Stimulated activated CD4-positive, alpha-beta T cell treated with anti-CD3 and anti-CD28 coated beads, Interleukin-2, amount 100 ng/mL, for 4 hours (primary cell): ENCODE results near the gene STAT4.
A peak's percentile ranks its signal among the peaks of the same experiment; 100 is the strongest.

Source experiments
- DNase-seq: peaks from one replicate; pipeline ENCODE4 v3.0.0-alpha.2; 2020; ENCODE audit warnings: low read depth

The STAT4 gene

GRCh38 chr2:191145769-191146471 lies 4.9 kb downstream of the STAT4 start:
- no peak for DNase-seq

GRCh38 chr2:191144217-191144616 lies 6.6 kb downstream of the STAT4 start:
- no peak for DNase-seq

- DNase-seq, result no peak
These were observed 7.0 kb downstream of the STAT4 start for GRCh38 chr2:191143791-191144190.

- DNase-seq, result no peak
These were observed 21.9 kb downstream of the STAT4 start for GRCh38 chr2:191128911-191129304.

- DNase-seq, result no peak
These were observed 22.5 kb downstream of the STAT4 start for GRCh38 chr2:191128172-191128910.

GRCh38 chr2:191127235-191127634 lies 23.6 kb downstream of the STAT4 start:
- no peak for DNase-seq

- DNase-seq, result no peak
These were observed 24.3 kb downstream of the STAT4 start for GRCh38 chr2:191126386-191127085.

GRCh38 chr2:191125646-191126045 lies 25.1 kb downstream of the STAT4 start:
- DNase-seq, result no peak

GRCh38 chr2:191122638-191123294 lies 28.0 kb downstream of the STAT4 start:
- DNase-seq, result no peak

GRCh38 chr2:191117341-191117740 lies 33.5 kb downstream of the STAT4 start:
- DNase-seq, result no peak

- DNase-seq, result no peak
These were observed 35.0 kb downstream of the STAT4 start for GRCh38 chr2:191115804-191116203.

GRCh38 chr2:191115391-191115790 lies 35.4 kb downstream of the STAT4 start:
- peak; percentile 49 for DNase-seq

GRCh38 chr2:191114403-191114886 lies 36.3 kb downstream of the STAT4 start:
- DNase-seq, result peak; percentile 7

GRCh38 chr2:191113761-191114160 lies 37.0 kb downstream of the STAT4 start:
- no peak for DNase-seq

- DNase-seq, result no peak
These were observed 38.3 kb downstream of the STAT4 start for GRCh38 chr2:191112448-191112901.

- no peak for DNase-seq
These were observed 40.9 kb downstream of the STAT4 start for GRCh38 chr2:191109888-191110287.

- no peak for DNase-seq
These were observed 42.5 kb downstream of the STAT4 start for GRCh38 chr2:191108331-191108730.

- DNase-seq, result no peak
These were observed 45.7 kb downstream of the STAT4 start for GRCh38 chr2:191105082-191105481.

GRCh38 chr2:191103774-191104173 lies 47.0 kb downstream of the STAT4 start:
- no peak for DNase-seq

- no peak for DNase-seq
These were observed 50.6 kb downstream of the STAT4 start for GRCh38 chr2:191100216-191100615.

GRCh38 chr2:191087311-191087710 lies 63.5 kb downstream of the STAT4 start:
- DNase-seq, result no peak

- no peak for DNase-seq
These were observed 64.1 kb downstream of the STAT4 start for GRCh38 chr2:191086706-191087105.
